CD4-positive, alpha-beta T cell (primary cell): ENCODE data around the gene NFIC. TPM values are rescaled to one million over a fixed set of nuclear protein-coding genes. Genes with fewer than 3 reads are reported as not detected.

Experiments used
- ATAC-seq: fragments of 200-7000 bp; cut with Tn5 transposase; one replicate; pipeline ENCODE4 v1.10.0; 2022; ENCODE audit warnings: mild to moderate bottlenecking; ENCODE audit not compliant: poor library complexity
- CTCF ChIA-PET: fragments of 350-600 bp; sonication (Branson Sonifier 250); formaldehyde crosslinking; loops from one replicate; lab custom pipeline; 2021; ENCODE audit warnings: antibody characterized with exemption, inconsistent platforms; lab: Charles Lee
- POLR2A ChIA-PET: fragments of 350-600 bp; sonication (Branson Sonifier 250); formaldehyde crosslinking; loops from one replicate; lab custom pipeline; 2021; ENCODE audit warnings: antibody characterized with exemption, inconsistent platforms; lab: Charles Lee
- DNase-seq, 14 experiments: peaks; one replicate each; pipeline ENCODE4 v3.0.0-alpha.2; 2013 to 2020; ENCODE audit warnings: mixed read lengths in 2 of 14
- H3K27ac ChIP-seq, 2 donors: one replicate each; pipeline versions ENCODE4 v1.5.1 to v1.7.0; 2013; ENCODE audit warnings: low read length in 2 of 2, low read depth in 1 of 2, mild to moderate bottlenecking in 1 of 2
- H3K27me3 ChIP-seq, 2 experiments: 1 replicate in 1 of 2; 2 replicates in 1 of 2; pipeline versions ENCODE4 v1.6.1 to v1.7.0; 2013; ENCODE audit warnings: low read length in 2 of 2, control low read depth in 1 of 2, mild to moderate bottlenecking in 1 of 2, moderate library complexity in 1 of 2; ENCODE audit not compliant: insufficient read depth in 2 of 2, control insufficient read depth in 1 of 2
- H3K36me3 ChIP-seq: one replicate; pipeline ENCODE4 v1.6.1; 2013; ENCODE audit warnings: low read length, control low read depth; ENCODE audit not compliant: insufficient read depth
- H3K4me1 ChIP-seq: one replicate; pipeline ENCODE4 v1.6.1; 2013; ENCODE audit warnings: low read length, control low read depth; ENCODE audit not compliant: insufficient read depth
- H3K4me3 ChIP-seq: one replicate; pipeline ENCODE4 v1.5.1; 2013; ENCODE audit warnings: mild to moderate bottlenecking, low read length, moderate library complexity
- H3K9me3 ChIP-seq, 2 experiments: 1 replicate in 1 of 2; 2 replicates in 1 of 2; pipeline versions ENCODE4 v1.6.1 to v1.7.0; 2013; ENCODE audit warnings: low read length in 2 of 2, mild to moderate bottlenecking in 2 of 2, control low read depth in 1 of 2, moderate library complexity in 1 of 2; ENCODE audit not compliant: control insufficient read depth in 1 of 2, insufficient read depth in 1 of 2
- H3K27ac Mint-ChIP-seq: one replicate; pipeline ENCODE4 v1.8.0; 2020; ENCODE audit warnings: mixed read lengths
- H3K27me3 Mint-ChIP-seq: one replicate; pipeline ENCODE4 v1.8.0; 2021; ENCODE audit warnings: mixed read lengths
- H3K36me3 Mint-ChIP-seq: one replicate; pipeline ENCODE4 v1.8.0; 2021; ENCODE audit warnings: low read depth, mixed read lengths
- H3K4me1 Mint-ChIP-seq: one replicate; pipeline ENCODE4 v1.8.0; 2021; ENCODE audit warnings: low read depth, mixed read lengths
- H3K4me3 Mint-ChIP-seq: one replicate; pipeline ENCODE4 v1.8.0; 2020; ENCODE audit warnings: mild to moderate bottlenecking, mixed read lengths
- H3K9me3 Mint-ChIP-seq: one replicate; pipeline ENCODE4 v1.8.0; 2020; ENCODE audit warnings: mixed read lengths
- intact Hi-C, 2 experiments: fragments of 100-400 bp; cut with DNase I in 1 of 2; cut with micrococcal nuclease in 1 of 2; formaldehyde crosslinking; loops; one replicate each; pipeline versions ENCODE4 v1.15.1 to v1.9.0; 2023 to 2025; cut with DNase I, micrococcal nuclease
- total RNA-seq, 174 experiments: library from RNA in 2 of 174; stranded (reverse) in 2 of 174; gene quantifications; one replicate each; pipeline ENCODE4 v1.2.3 and lab custom pipeline; 2021 to 2026
- TF ChIP-seq, protein P1 (sequence below): fragments of 200-600 bp; IDR thresholded peaks from one replicate; pipeline ENCODE4 v1.8.0; 2022; ENCODE audit warnings: antibody characterized with exemption, mild to moderate bottlenecking

NFIC gene
- total RNA-seq, 2 experiments from 2014 or later = 22.1 to 22.2 TPM

DNA sequence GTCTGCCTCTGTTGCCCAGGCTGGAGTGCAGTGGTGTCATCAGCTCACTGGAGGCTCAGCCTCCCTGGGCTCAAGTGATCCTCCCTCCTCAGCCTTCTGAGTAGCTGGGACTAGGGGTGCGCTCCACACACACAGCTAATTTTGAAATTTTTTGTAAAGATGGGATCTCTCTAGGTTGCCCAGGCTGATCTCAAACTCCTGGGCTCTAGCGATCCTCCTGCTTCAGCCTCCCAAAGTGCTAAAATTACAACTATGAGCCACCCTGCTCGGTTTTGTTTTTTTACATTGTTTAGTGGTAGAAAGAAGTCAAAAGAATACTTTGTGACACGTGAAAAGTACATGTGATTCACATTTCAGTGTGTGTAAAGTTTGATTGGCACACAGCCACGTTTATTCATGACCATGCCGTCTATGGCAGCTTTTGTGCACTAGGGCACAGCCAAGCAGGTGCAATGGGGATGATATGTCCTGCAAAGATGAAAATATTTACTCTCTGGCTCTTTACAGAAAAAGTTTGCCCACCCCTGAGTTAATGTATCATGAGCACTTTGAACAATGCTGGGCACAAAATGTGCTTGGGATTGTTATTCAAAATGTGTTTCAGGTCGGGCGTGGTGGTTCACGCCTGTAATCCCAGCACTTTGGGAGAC lies 16.2 kb upstream of the NFIC start:
- Histone ChIP-seq H3K27me3 (no peaks in the 10 kb centered on the region), H3K27ac (no peak overlapping the region), H3K36me3 (no peaks in the 10 kb centered on the region), H3K9me3 (peaks cover 0 to 2% of the 10 kb centered on the region in 2 experiments), H3K4me3 (no peak overlapping the region), H3K4me1 (no peaks in the 10 kb centered on the region)
- no peak overlapping the region for H3K4me3 Mint-ChIP-seq
- no peaks in the 10 kb centered on the region for H3K27me3 Mint-ChIP-seq
- no peak for DNase-seq
- ChIA-PET CTCF (no interaction called here), POLR2A (no interaction called here)
- no peak overlapping the region for H3K27ac Mint-ChIP-seq
- ATAC-seq = no peak
- no peaks in the 10 kb centered on the region for H3K9me3 Mint-ChIP-seq
- TF ChIP-seq, protein P1, sequence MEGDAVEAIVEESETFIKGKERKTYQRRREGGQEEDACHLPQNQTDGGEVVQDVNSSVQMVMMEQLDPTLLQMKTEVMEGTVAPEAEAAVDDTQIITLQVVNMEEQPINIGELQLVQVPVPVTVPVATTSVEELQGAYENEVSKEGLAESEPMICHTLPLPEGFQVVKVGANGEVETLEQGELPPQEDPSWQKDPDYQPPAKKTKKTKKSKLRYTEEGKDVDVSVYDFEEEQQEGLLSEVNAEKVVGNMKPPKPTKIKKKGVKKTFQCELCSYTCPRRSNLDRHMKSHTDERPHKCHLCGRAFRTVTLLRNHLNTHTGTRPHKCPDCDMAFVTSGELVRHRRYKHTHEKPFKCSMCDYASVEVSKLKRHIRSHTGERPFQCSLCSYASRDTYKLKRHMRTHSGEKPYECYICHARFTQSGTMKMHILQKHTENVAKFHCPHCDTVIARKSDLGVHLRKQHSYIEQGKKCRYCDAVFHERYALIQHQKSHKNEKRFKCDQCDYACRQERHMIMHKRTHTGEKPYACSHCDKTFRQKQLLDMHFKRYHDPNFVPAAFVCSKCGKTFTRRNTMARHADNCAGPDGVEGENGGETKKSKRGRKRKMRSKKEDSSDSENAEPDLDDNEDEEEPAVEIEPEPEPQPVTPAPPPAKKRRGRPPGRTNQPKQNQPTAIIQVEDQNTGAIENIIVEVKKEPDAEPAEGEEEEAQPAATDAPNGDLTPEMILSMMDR = no peak
- H3K36me3 Mint-ChIP-seq = no peaks in the 10 kb centered on the region
- intact Hi-C loops = no loop called here
- no peaks in the 10 kb centered on the region for H3K4me1 Mint-ChIP-seq

DNA sequence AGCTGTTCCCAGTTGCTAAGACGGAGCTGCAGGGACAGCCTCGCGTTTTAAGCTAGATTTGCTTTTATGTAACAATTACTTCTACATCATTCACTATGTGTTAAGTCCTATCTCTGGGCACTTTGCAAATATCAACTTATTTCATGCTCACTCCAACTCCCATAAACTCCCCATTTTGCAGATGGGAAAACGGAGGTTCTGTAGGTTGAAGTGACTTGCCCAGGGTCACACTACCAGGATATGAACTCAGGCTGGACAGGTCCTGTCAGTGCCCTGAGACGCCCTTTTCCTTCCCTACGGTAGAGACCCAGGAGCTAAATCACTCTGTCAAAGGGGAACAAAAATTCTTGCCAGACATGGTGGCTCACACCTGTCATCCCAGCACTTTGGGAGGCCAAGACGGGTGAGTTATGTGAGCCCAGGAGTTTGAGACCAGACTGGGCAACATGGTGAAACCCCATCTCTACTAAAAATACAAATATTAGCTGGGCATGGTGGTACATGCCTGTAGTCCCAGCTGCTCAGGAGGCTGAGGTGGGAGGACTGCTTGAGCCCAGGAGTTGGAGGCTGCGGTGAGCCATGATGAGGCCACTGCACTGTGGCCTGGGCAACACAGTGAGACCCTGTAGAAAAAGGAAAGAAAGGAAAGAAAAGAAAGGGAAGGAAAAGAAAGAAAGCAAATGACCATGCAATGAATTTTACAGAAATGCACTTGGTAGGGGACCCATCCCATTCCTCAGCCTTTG lies 14.5 kb upstream of the NFIC start:
- Histone ChIP-seq H3K4me3 (no peak overlapping the region), H3K9me3 (peaks cover 0 to 4% of the 10 kb centered on the region in 2 experiments), H3K36me3 (no peaks in the 10 kb centered on the region), H3K4me1 (no peaks in the 10 kb centered on the region), H3K27ac (no peak overlapping the region), H3K27me3 (no peaks in the 10 kb centered on the region)
- no peaks in the 10 kb centered on the region for H3K27me3 Mint-ChIP-seq
- CTCF ChIA-PET = interaction anchor here (0.6 to 1.8 kb wide), 2 partner anchors 78 to 401 kb away, joined by 3 to 6 read pairs; no protein-coding TSS in a partner anchor
- no peaks in the 10 kb centered on the region for H3K9me3 Mint-ChIP-seq
- no peak overlapping the region for H3K27ac Mint-ChIP-seq
- DNase-seq (no peak), ATAC-seq (no peak)
- no peaks in the 10 kb centered on the region for H3K36me3 Mint-ChIP-seq
- peaks cover 2% of the 10 kb centered on the region for H3K4me1 Mint-ChIP-seq
- TF ChIP-seq, protein P1 = no peak
- H3K4me3 Mint-ChIP-seq = no peak overlapping the region
- intact Hi-C loops = no loop called here
- POLR2A ChIA-PET = no interaction called here

DNA sequence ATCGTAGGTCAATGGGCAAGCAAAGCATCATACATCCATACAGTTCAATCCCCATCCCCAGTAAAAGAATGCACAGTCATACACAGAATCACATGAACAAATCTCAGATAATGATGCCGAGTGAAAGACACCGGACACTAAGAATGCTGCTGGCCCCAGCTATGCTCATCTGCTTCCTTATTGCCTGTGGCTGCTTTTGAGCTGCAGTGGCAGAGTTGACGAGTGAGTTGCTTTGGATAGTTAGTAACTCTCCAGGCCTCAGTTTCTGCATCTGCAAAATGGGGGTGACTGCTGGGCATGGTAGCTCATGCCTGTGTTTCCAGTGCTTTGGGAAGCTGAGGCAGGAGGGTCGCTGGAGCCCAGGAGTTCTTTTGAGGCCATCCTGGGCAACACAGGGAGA lies 12.9 kb upstream of the NFIC start:
- peaks cover 12% of the 10 kb centered on the region for H3K4me1 ChIP-seq
- H3K4me1 Mint-ChIP-seq = peaks cover 15% of the 10 kb centered on the region
- no peaks in the 10 kb centered on the region for H3K27me3 ChIP-seq
- no peak overlapping the region for H3K4me3 ChIP-seq
- intact Hi-C loops = no loop called here
- TF ChIP-seq, protein P1 = no peak
- H3K36me3 ChIP-seq = no peaks in the 10 kb centered on the region
- H3K4me3 Mint-ChIP-seq = no peak overlapping the region
- ChIA-PET POLR2A (no interaction called here), CTCF (interaction anchor here (1.8 kb wide), 1 partner anchor 76 kb away, joined by 6 read pairs; no protein-coding TSS in a partner anchor)
- ATAC-seq (no peak), DNase-seq (no peak)
- H3K9me3 ChIP-seq = peaks cover 0 to 4% of the 10 kb centered on the region in 2 experiments
- H3K9me3 Mint-ChIP-seq = no peaks in the 10 kb centered on the region
- no peak overlapping the region for H3K27ac ChIP-seq
- no peaks in the 10 kb centered on the region for H3K27me3 Mint-ChIP-seq
- H3K36me3 Mint-ChIP-seq = peaks cover 5% of the 10 kb centered on the region
- H3K27ac Mint-ChIP-seq = no peak overlapping the region
